HG03521 (cell line): ENCODE measurements around the gene SENP6.
"Not testable (repeated sequence)": the region's sequence is repeated elsewhere in the genome, so short reads cannot be mapped to it uniquely, and the experiment has no call there.

Experiments
- ATAC-seq: cut with Tn5 transposase; IDR thresholded peaks from one replicate; pipeline ENCODE4 v1.9.1; 2021; ENCODE audit warnings: mild to moderate bottlenecking, moderate library complexity; ENCODE audit not compliant: unreplicated experiment

Gene SENP6

DNA sequence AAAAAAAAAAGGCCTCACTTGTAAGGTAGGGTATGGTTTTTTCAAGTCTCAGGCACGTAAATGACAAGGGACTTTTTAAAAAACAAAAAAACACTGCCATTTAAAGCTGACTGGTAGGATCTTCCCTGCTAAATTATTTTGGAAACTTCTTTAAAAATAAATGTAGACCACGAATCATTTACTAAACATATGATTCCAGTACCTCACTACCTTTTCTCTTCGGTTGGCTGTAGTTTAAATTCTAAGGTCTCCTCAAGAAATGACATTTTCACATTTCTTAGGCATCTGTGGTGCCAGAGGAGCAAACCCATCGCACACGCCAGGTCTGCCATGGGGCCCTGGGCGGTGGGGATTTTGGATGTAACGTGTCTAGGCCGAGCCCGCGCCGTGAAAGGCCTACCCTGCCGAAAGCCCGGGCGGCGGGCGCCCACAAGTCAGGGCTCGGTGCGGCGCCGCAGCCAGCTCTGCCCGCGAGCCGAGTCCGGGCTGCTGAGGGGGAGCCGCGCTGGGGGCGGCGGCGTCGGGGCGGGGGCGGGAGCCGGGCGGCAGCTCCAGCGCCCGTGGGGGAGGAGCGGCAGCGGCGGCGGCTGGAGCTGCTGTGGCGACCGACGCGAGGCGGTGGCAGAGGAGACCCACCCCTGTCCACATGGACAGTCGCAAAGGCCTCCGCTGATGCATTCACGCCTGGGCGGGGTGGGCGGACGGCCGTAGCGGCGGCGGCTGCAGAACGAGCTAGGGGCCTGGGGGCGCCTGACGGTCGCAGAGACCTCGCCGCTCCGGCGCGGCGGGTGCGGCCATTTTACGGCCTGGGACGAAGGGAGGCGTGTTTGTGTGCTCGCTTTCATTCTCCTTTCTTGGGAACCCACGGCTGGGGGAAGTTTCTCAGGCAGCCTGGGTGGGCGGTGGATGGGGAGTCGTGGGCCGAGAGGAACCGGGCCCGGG, at the start of gene SENP6:
Gene SENP6 (plus strand): TSS at position 577 of the 942 bp plus-strand sequence. CDS start 645 bp downstream, outside the sequence.
- ATAC-seq: peak; percentile 64

- ATAC-seq: no peak
These were observed 45.4 kb upstream of the SENP6 start for GRCh38 chr6:75556240-75556639.

GRCh38 chr6:75557068-75557467, 44.6 kb upstream of the SENP6 start:
- ATAC-seq: no peak

DNA sequence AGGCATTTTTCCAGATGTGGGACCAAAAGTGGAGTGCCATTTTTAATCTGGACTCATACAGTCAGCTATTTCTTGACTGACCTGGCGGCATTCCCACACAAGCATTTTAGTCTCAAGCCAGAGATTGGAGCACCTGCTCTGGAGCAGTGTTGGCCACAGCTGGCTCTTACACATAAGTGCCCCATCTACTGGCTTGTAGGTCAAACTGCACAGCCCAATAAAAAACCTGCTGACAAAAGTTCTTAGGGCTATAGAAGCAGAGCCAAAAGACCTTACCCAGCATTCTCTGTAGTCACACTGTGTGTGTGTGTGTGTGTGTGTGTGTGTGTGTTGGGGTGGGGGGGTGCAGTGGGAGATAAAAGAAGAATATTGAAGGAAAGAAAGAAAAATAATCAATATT, 38.6 kb upstream of the SENP6 start:
- ATAC-seq: no peak

- ATAC-seq: no peak
These were observed 35.4 kb upstream of the SENP6 start for GRCh38 chr6:75566137-75566767.

GRCh38 chr6:75568100-75568499, 33.6 kb upstream of the SENP6 start:
- no peak for ATAC-seq

- no peak for ATAC-seq
These were observed 32.7 kb upstream of the SENP6 start for GRCh38 chr6:75568965-75569364.

DNA sequence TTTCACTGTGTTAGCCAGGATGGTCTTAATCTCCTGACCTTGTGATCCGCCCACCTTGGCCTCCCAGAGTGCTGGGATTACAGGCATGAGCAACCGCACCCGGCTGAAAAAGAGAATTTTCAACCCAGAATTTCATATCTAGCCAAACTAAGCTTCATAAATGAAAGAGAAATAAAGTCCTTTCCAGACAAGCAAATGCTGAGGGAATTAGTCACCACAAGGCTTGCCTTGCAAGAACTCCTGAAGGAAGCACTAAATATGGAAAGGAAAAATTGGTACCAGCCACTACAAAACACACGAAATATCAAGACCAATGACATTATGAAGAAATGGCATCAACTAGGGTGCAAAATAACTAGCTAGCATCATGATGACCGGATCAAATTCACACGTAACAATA, 31.0 kb upstream of the SENP6 start:
- ATAC-seq: not testable (repeated sequence)

- no peak for ATAC-seq
These were observed 29.6 kb upstream of the SENP6 start for GRCh38 chr6:75572072-75572471.

GRCh38 chr6:75579951-75580350, 21.7 kb upstream of the SENP6 start:
- ATAC-seq: no peak

DNA sequence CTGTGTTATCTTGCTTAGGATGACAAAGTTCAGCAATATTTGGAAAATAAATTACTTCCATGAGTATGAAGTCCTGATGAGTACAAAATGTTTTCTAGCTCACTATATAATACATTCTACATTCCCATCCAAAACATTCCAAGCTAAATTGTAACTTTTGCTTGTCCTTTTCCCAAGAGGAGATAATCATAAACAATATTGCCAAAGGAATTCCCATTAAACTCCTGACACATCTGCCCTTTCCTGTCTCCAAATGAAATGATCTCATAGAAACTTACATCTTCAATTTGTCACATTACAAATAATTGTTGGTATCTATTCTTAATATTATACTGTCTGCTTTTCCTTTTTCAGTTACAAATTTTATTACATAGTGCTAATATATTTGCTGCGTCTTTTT, 20.4 kb upstream of the SENP6 start:
- ATAC-seq: no peak

DNA sequence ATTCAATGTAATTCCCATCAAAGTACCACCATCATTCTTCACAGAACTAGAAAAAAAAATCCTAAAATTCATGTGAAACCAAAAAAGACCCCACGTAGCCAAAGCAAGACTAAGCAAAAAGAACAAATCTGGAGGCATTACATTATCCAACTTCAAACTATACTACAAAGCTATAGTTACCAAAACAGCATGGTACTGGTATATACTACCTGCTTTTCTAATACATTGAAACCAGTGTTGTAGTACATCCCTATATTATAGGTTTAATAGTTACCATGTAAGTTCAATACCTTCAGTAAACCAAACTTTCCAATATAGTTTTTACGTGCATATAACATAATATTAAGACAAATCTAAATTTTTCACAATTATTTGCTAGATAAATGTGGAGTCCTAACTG, 17.1 kb upstream of the SENP6 start:
- ATAC-seq: not testable (repeated sequence)

DNA sequence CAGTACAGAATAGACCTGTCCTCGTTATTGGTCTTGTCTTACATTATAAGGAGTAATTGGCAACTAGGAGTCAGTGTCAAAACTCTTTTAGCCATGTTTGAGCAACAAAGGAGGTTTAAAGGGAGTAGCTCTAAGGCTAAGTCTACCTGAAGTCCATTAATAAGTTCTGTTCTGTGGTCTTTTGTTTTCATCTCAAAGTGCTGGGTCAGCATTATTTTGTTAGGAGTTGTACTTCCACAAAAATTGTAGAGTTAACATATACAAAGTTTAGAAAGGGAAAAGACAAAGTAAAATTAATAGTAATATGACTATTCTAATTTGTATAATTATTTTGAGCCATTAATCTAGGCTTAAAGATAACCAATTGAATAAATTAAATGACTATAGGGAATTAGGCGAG, 12.7 kb upstream of the SENP6 start:
- ATAC-seq: no peak

- no peak for ATAC-seq
These were observed 11.3 kb upstream of the SENP6 start for GRCh38 chr6:75590370-75590769.

- ATAC-seq: not testable (repeated sequence)
These were observed 5.3 kb upstream of the SENP6 start for GRCh38 chr6:75596380-75596779.

DNA sequence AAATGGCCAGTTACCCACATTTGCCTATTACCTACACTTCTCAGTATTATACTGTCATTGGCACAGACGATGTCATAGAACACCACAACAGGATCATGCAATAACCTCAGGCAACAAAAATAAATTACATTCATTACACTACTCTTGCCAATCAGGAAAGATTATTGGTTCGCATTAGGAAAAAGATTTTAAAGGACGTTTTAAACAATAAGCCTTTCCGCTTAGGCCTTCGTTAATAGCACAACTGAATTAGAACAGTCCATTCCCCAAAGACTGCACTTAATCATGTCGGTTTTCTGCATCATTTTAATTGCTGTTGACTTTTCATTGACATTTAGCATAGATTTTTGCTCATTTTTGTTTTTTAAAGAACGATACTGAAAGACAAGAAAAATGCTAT, 912 bp upstream of the SENP6 start:
- no peak for ATAC-seq

- ATAC-seq: peak; percentile 29
These were observed 796 bp downstream of the SENP6 start for GRCh38 chr6:75602246-75603105.

GRCh38 chr6:75603106-75603420, 1.4 kb downstream of the SENP6 start:
- no peak for ATAC-seq

GRCh38 chr6:75604294-75604693, 2.6 kb downstream of the SENP6 start:
- ATAC-seq: no peak

DNA sequence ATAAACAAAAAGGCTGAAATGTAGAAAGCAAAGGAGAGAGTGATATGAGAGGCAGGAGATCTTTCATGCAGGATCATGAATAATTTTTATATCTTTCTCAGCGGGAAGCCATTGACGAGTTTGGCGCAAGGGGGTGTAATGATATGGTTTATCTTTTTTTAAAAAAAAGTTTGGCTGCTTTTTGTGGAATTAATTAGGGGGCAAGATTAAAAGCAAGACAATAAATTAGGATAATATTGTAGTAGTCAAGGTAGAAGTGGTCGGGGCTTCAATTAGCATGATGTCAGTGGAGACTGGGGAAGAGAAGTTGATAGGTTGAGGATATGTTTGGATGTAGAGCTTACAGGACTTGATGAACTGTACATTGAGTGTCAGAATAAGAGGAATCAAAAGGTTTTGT, 4.0 kb downstream of the SENP6 start:
- no peak for ATAC-seq

GRCh38 chr6:75608304-75608703, 6.6 kb downstream of the SENP6 start:
- no peak for ATAC-seq
